ENCODE measurements around the gene INPP5J. TPM values are rescaled to one million over a fixed set of nuclear protein-coding genes. Genes with fewer than 3 reads are reported as not detected.

INPP5J gene
- total RNA-seq, 3 donors from 2014 or later: 0.16 to 0.21 TPM; not detected in 1

GRCh38 chr22:31137721-31138120 is 15.0 kb downstream of the INPP5J start:
- H3K36me3 Mint-ChIP-seq (ENCODE audit: insufficient read depth): no peaks in the 10 kb centered on the region
- H3K9me3 Mint-ChIP-seq: no peaks in the 10 kb centered on the region
- no peaks in the 10 kb centered on the region for H3K4me1 Mint-ChIP-seq (ENCODE audit: low read depth)
- H3K27me3 Mint-ChIP-seq (ENCODE audit: low read depth): peaks cover 5% of the 10 kb centered on the region
- no peak for DNase-seq
- H3K4me3 Mint-ChIP-seq: no peak overlapping the region
- no peak for ATAC-seq

- peaks cover 5% of the 10 kb centered on the region for H3K27me3 Mint-ChIP-seq (ENCODE audit: low read depth)
- ATAC-seq (no peak), DNase-seq (no peak)
- no peak overlapping the region for H3K4me3 Mint-ChIP-seq
- H3K36me3 Mint-ChIP-seq (ENCODE audit: insufficient read depth): no peaks in the 10 kb centered on the region
- H3K4me1 Mint-ChIP-seq (ENCODE audit: low read depth): no peaks in the 10 kb centered on the region
- no peaks in the 10 kb centered on the region for H3K9me3 Mint-ChIP-seq
Measured at GRCh38 chr22:31138126-31138525, 15.4 kb downstream of the INPP5J start.

- no peaks in the 10 kb centered on the region for H3K36me3 Mint-ChIP-seq (ENCODE audit: insufficient read depth)
- no peaks in the 10 kb centered on the region for H3K9me3 Mint-ChIP-seq
- no peak for ATAC-seq
Measured at GRCh38 chr22:31139066-31139465, 16.3 kb downstream of the INPP5J start.

GRCh38 chr22:31139866-31140716 is 17.3 kb downstream of the INPP5J start, which contains the start of gene PLA2G3:
TSS of gene PLA2G3 (minus strand) at chr22:31140508. CDS start at chr22:31140354, 154 bp downstream.
- no peak for DNase-seq
- no peak for ATAC-seq
- Mint-ChIP-seq H3K4me1 (ENCODE audit: low read depth) (peaks cover 4% of the 10 kb centered on the region), H3K9me3 (peaks cover 2% of the 10 kb centered on the region), H3K36me3 (ENCODE audit: insufficient read depth) (no peaks in the 10 kb centered on the region), H3K4me3 (no peak within 1 kb of the TSS), H3K27me3 (ENCODE audit: low read depth) (peaks cover 5% of the 10 kb centered on the region)

More at GRCh38 chr22:31139066-31139465, 16.3 kb downstream of the INPP5J start:
- Mint-ChIP-seq H3K4me1 (ENCODE audit: low read depth) (peaks cover 4% of the 10 kb centered on the region), H3K27me3 (ENCODE audit: low read depth) (peaks cover 5% of the 10 kb centered on the region), H3K4me3 (no peak overlapping the region)
- DNase-seq: no peak

- no peak for DNase-seq
- peaks cover 4% of the 10 kb centered on the region for H3K9me3 Mint-ChIP-seq
- H3K36me3 Mint-ChIP-seq (ENCODE audit: insufficient read depth): no peaks in the 10 kb centered on the region
- no peak overlapping the region for H3K4me3 Mint-ChIP-seq
- ATAC-seq: no peak
- H3K4me1 Mint-ChIP-seq (ENCODE audit: low read depth): peaks cover 4% of the 10 kb centered on the region
- H3K27me3 Mint-ChIP-seq (ENCODE audit: low read depth): peaks cover 5% of the 10 kb centered on the region
Measured at GRCh38 chr22:31140746-31141145, 18.0 kb downstream of the INPP5J start.

- peaks cover 5% of the 10 kb centered on the region for H3K27me3 Mint-ChIP-seq (ENCODE audit: low read depth)
- ATAC-seq (no peak), DNase-seq (no peak)
- H3K4me1 Mint-ChIP-seq (ENCODE audit: low read depth): peaks cover 4% of the 10 kb centered on the region
- no peaks in the 10 kb centered on the region for H3K36me3 Mint-ChIP-seq (ENCODE audit: insufficient read depth)
- H3K4me3 Mint-ChIP-seq: no peak overlapping the region
- H3K9me3 Mint-ChIP-seq: peaks cover 4% of the 10 kb centered on the region
Measured at GRCh38 chr22:31141551-31141950, 18.8 kb downstream of the INPP5J start.

- Mint-ChIP-seq H3K27me3 (ENCODE audit: low read depth) (peaks cover 2% of the 10 kb centered on the region), H3K9me3 (peaks cover 4% of the 10 kb centered on the region), H3K4me3 (no peak overlapping the region), H3K4me1 (ENCODE audit: low read depth) (peaks cover 4% of the 10 kb centered on the region), H3K36me3 (ENCODE audit: insufficient read depth) (no peaks in the 10 kb centered on the region)
- DNase-seq: no peak
- ATAC-seq: no peak
Measured at GRCh38 chr22:31142285-31142684, 19.5 kb downstream of the INPP5J start.

- H3K36me3 Mint-ChIP-seq (ENCODE audit: insufficient read depth): no peaks in the 10 kb centered on the region
- ATAC-seq (no peak), DNase-seq (no peak)
- H3K9me3 Mint-ChIP-seq: peaks cover 4% of the 10 kb centered on the region
- H3K27me3 Mint-ChIP-seq (ENCODE audit: low read depth): peaks cover 2% of the 10 kb centered on the region
- H3K4me1 Mint-ChIP-seq (ENCODE audit: low read depth): peaks cover 4% of the 10 kb centered on the region
- no peak overlapping the region for H3K4me3 Mint-ChIP-seq
Measured at GRCh38 chr22:31143038-31143437, 20.3 kb downstream of the INPP5J start.

- H3K27me3 Mint-ChIP-seq (ENCODE audit: low read depth): peaks cover under 1% of the 10 kb centered on the region
- peaks cover 4% of the 10 kb centered on the region for H3K9me3 Mint-ChIP-seq
- no peak overlapping the region for H3K4me3 Mint-ChIP-seq
- H3K36me3 Mint-ChIP-seq (ENCODE audit: insufficient read depth): no peaks in the 10 kb centered on the region
- H3K4me1 Mint-ChIP-seq (ENCODE audit: low read depth): peaks cover 4% of the 10 kb centered on the region
- ATAC-seq (no peak), DNase-seq (no peak)
Measured at GRCh38 chr22:31143537-31143936, 20.8 kb downstream of the INPP5J start.

GRCh38 chr22:31144223-31144622 is 21.5 kb downstream of the INPP5J start:
- DNase-seq: no peak

GRCh38 chr22:31148488-31148887 is 25.7 kb downstream of the INPP5J start:
- Mint-ChIP-seq H3K27me3 (ENCODE audit: low read depth) (peaks cover 7% of the 10 kb centered on the region), H3K4me3 (no peak overlapping the region), H3K36me3 (ENCODE audit: insufficient read depth) (no peaks in the 10 kb centered on the region), H3K9me3 (peaks cover 4% of the 10 kb centered on the region), H3K4me1 (ENCODE audit: low read depth) (peaks cover 4% of the 10 kb centered on the region)
- no peak for ATAC-seq
- no peak for DNase-seq

More at GRCh38 chr22:31144223-31144622, 21.5 kb downstream of the INPP5J start:
- Mint-ChIP-seq H3K27me3 (ENCODE audit: low read depth) (no peaks in the 10 kb centered on the region), H3K4me3 (no peak overlapping the region), H3K4me1 (ENCODE audit: low read depth) (peaks cover 4% of the 10 kb centered on the region), H3K36me3 (ENCODE audit: insufficient read depth) (no peaks in the 10 kb centered on the region), H3K9me3 (peaks cover 4% of the 10 kb centered on the region)
- peak; percentile 62 to 65 for ATAC-seq

GRCh38 chr22:31148953-31149627 is 26.3 kb downstream of the INPP5J start:
- no peak overlapping the region for H3K4me3 Mint-ChIP-seq
- no peaks in the 10 kb centered on the region for H3K4me1 Mint-ChIP-seq (ENCODE audit: low read depth)
- DNase-seq (no peak), ATAC-seq (peak; percentile 48 to 62)
- peaks cover 4% of the 10 kb centered on the region for H3K9me3 Mint-ChIP-seq
- H3K36me3 Mint-ChIP-seq (ENCODE audit: insufficient read depth): no peaks in the 10 kb centered on the region
- peaks cover 7% of the 10 kb centered on the region for H3K27me3 Mint-ChIP-seq (ENCODE audit: low read depth)

GRCh38 chr22:31150615-31151014 is 27.8 kb downstream of the INPP5J start:
- DNase-seq (no peak), ATAC-seq (no peak)
- Mint-ChIP-seq H3K9me3 (no peaks in the 10 kb centered on the region), H3K4me3 (no peak overlapping the region), H3K36me3 (ENCODE audit: insufficient read depth) (no peaks in the 10 kb centered on the region), H3K27me3 (ENCODE audit: low read depth) (peaks cover 7% of the 10 kb centered on the region), H3K4me1 (ENCODE audit: low read depth) (no peaks in the 10 kb centered on the region)

- DNase-seq (no peak), ATAC-seq (no peak)
- Mint-ChIP-seq H3K4me1 (ENCODE audit: low read depth) (no peaks in the 10 kb centered on the region), H3K27me3 (ENCODE audit: low read depth) (peaks cover 7% of the 10 kb centered on the region), H3K4me3 (no peak overlapping the region), H3K36me3 (ENCODE audit: insufficient read depth) (no peaks in the 10 kb centered on the region), H3K9me3 (no peaks in the 10 kb centered on the region)
Measured at GRCh38 chr22:31151872-31152271, 29.1 kb downstream of the INPP5J start.

GRCh38 chr22:31153357-31153756 is 30.6 kb downstream of the INPP5J start:
- no peak overlapping the region for H3K4me3 Mint-ChIP-seq
- no peaks in the 10 kb centered on the region for H3K36me3 Mint-ChIP-seq (ENCODE audit: insufficient read depth)
- no peaks in the 10 kb centered on the region for H3K4me1 Mint-ChIP-seq (ENCODE audit: low read depth)
- no peaks in the 10 kb centered on the region for H3K9me3 Mint-ChIP-seq
- no peak for ATAC-seq
- no peak for DNase-seq
- H3K27me3 Mint-ChIP-seq (ENCODE audit: low read depth): peaks cover 7% of the 10 kb centered on the region

Data from activated T-cell treated with anti-CD3 and anti-CD28 coated beads, Interleukin-2, amount 50 U/mL, for 4 hours (primary cell).